C4-2B (cell line): ENCODE measurements around the gene PDF.

Experiments used
- H3K27ac ChIP-seq: fragments of 450-650 bp; 2 replicates; pipeline ENCODE4 v1.5.1; 2017
- CTCF ChIP-seq: fragments of 450-650 bp; conservative IDR thresholded peaks from 2 replicates; pipeline ENCODE4 v1.5.1; 2017; ENCODE audit warnings: mild to moderate bottlenecking
- ZFX ChIP-seq: fragments of 450-650 bp; IDR thresholded peaks from 2 replicates; pipeline ENCODE4 v1.6.1; 2017

Gene PDF

GRCh38 chr16:69285240-69285639 is 45.1 kb downstream of the PDF start:
- TF ChIP-seq CTCF (no peak), ZFX (no peak)
- no peak overlapping the region for H3K27ac ChIP-seq

GRCh38 chr16:69283851-69284250 is 46.5 kb downstream of the PDF start:
- TF ChIP-seq CTCF (no peak), ZFX (no peak)
- H3K27ac ChIP-seq, result no peak overlapping the region

- TF ChIP-seq CTCF (no peak), ZFX (no peak)
- no peak overlapping the region for H3K27ac ChIP-seq
Observed at GRCh38 chr16:69277413-69277812, 53.0 kb downstream of the PDF start.
